Measurements from ENCODE around the gene ZNF594.
"Not testable (repeated sequence)": the region's sequence is repeated elsewhere in the genome, so short reads cannot be mapped to it uniquely, and the experiment has no call there.

The ZNF594 gene

DNA sequence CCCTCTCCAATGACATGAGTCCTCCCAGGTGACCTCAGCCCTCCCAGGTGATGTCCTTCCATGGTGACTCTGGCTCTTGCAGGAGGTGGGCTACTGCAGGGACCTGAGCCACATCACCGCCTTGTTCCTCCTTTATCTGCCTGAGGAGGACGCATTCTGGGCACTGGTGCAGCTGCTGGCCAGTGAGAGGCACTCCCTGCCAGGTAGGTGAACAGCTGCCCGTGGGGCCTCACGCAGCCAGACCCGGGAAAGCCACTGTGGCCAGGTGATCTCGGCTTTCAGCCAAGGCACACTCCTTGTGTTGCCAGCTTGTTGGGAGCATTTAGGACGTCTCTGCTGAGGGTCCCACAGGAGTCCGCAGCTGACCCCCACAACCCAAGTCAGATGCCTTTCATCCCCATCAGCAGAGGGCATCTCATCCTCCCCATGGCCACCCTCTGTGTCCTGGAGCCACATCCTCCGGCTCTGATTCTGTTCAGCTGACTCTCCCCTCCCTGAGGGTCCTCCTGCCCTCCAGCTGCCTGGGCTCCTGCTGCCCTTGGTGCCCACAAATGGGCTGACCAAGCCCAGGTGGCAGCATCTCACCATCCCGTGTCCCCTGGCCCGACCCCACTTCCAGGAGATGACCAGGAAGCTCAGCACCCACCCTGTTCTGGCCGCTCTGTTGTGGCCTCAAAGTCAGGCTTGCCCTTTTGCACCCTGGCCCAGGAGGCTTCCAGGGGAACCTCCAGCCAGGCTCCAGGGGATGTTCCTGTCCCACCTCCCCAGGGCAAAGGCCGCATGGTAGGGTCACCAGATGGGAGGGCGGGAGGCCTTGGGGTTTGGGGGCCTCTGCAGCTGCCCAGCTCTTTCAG lies 55.7 kb downstream of the ZNF594 start:
- no peak for DNase-seq

DNA sequence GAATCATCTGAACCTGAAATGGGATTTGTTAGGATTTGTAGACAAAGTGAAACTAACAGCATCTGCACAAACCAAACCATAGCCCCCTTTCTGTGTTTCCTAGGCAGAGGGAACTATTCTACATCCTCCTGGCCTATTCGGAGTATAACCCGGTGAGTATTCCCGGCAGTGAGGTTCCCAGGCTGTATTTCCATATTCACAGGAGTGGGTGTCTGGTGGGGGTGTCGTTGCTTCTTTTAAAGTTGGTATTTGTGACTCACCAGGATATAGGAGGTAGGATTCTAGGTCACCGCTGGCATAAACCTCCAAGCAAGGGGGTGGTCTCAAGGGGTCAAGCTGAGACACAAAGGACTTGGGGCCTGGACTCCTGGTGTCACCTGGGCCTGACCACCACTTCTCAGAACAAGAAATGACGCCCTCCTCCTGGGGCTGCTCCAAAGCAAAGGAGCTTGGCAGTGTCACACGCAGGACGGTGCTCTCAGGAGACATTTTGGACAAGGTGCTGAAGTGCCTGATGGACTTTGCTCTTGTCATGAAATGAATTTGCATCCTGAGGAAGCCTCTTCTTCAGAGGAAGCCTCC lies 56.4 kb downstream of the ZNF594 start:
- DNase-seq, result not testable (repeated sequence)

DNA sequence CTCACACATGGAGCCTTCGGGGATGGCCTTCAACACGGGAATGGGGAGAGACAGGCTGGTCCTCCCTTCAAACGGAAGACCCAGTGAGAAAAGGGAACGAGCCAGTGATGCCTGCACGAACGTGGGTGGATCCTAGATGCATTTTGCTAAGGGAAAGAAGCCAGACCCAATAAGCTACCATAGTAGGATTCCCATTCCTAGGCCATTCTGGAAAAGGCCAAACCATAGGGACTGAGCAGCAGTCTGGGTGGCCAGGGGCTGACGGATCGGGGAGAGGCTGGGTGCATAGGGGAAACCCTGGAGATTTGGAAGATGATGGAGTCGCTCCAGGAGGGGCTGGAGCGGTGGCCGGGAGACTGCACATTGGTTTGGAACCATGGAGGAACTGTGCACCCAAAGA lies 57.1 kb downstream of the ZNF594 start:
- DNase-seq, result not testable (repeated sequence)

DNA sequence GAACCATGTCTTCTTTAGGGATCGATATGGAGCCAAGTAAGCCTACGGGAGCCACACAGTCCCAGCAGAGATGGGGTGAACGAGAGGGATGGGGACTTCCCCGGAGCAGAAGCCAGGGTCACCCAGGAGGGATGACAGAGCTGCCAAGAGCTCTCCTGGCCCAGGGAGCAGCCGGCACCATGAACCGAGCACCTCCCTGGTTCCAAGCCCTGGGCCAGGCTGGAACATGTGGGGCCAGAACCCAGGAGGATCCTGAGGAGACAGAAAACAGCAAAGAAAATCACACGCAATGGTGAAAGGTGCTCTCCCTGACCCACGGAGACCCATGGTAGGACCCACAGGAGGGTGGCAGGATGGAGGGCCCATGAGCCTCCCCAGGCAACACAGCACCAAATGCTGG lies 57.7 kb downstream of the ZNF594 start:
- DNase-seq, result not testable (repeated sequence)

DNA sequence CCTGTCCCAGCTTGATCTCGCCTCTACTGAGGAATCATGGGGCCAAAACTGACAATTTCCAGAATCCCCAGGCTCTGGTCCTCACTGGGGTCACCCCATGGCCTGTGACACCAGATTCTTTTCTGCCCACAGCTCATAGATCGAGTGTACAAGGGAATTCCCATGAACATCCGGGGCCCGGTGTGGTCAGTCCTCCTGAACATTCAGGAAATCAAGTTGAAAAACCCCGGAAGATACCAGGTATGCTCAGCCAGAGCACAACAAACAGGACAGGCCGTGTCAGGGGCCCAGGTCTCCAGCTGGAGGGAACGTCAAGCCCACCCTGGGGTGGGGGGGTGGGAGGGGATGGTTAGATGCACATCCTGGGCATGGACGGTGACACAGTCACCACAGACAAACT lies 58.4 kb downstream of the ZNF594 start:
- DNase-seq, result no peak

DNA sequence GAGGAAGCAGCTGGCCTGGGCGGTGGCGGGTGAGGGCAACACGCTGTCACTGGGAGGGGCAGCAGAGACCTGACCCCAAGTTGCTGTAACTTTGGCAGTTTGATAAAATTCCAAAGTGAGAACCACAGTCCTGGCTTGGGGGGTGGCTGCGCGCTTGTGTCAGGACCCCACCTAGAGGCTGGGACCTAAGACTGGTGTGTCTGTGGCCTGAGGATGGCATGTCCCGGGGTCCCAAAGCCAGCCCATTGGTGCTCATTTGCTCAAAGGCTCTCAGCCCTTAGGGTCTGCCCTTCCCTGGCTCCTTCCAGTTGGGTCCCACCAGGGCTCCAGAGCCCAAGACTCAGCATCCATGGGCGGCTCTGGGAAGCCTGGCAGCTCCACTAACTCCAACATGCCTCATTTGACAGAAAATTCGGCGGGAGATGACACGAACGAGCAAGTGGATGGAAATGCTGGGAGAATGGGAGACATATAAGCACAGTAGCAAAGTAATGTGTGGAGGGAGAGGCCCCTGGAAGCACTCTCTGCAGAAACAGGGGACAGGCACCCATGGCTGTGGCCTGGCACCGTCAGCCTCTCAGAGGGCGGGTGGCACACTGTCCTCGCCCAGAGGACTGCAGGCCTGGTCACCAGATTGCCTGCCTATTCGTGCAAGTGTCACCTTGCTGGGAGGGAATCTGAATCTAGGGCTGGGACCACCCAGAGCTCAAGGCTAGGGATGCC lies 59.0 kb downstream of the ZNF594 start:
- not testable (repeated sequence) for DNase-seq

DNA sequence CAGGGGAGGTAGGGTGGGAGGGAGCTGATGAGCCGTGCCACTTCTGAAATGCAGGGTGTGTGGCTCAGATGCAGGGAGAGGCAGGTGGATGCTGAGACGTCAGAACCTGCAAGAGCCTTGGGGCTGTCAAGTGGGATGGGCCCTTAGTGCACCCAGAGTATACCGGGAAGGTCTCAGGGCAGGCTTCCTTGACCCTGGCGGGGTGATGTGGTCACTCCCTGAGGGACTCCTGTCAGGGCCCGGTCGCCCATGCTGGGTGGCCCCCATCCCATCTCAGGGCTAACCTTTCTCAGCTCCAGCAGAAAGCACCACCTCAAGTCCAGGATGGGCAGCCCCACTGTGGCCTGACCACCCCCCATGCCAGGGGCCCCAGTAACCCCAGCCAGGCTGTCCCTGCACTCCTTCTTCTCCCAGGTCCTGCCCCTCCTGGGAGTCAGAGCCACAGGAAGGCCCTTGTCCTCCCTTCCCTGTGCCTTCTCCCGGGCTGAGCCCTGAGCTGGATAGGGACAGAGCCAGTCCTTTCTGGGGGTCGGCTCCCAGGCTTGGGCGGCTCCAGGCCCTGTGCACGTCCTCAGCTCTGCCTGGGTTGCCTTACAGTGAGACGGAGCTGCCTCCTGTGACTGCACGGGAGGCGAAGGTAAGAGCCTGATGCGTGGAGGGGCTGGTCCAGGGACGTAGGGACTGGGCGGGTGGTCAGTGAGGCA lies 59.7 kb downstream of the ZNF594 start:
- not testable (repeated sequence) for DNase-seq

DNA sequence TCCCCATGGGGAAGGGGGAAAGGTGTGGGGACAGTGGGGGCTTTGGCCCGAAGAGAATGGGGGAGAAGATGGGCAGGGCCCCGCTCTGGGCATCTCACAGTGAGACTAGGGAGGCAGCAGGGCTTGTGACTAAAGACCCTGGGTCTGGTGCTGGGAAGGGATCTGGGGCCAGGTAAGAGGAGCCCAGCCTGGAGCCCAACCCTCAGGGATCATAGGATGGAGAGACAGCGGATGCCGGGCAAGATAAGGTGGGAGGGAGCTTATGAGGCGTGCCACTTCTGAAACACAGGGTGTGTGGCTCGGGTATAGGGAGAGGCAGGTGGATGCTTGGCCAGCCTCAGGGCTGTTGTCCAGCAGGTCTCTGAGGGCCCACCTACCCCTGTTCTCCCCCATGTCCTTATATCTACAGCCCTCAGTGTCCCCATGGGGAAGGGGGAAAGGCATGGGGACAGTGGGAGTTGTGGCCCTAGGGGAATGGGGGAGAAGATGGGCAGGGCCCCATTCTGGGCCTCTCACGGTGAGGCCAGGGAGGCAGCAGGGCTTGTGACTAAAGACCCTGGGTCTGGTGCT lies 60.4 kb downstream of the ZNF594 start:
- no peak for DNase-seq

DNA sequence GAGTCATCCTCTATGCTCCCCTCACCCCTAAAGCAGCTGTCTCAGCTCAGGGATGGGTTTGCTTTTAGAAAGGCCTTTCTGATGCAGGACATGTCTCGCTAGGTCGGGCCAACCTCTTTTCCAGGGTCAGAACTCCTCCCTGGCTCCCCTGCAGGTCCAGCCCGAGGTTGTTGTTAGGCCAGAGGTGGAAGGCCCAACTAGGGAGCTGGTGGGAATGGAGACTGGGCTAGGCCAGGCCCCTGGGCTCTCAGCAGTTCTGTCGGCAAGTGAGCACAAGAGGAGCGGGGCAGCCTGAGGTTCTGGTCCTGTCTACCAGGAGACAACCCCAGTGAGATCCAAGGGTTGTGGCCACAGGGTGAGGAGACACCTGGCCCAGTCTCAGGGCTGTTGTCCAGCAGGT lies 61.0 kb downstream of the ZNF594 start:
- DNase-seq, result not testable (repeated sequence)

DNA sequence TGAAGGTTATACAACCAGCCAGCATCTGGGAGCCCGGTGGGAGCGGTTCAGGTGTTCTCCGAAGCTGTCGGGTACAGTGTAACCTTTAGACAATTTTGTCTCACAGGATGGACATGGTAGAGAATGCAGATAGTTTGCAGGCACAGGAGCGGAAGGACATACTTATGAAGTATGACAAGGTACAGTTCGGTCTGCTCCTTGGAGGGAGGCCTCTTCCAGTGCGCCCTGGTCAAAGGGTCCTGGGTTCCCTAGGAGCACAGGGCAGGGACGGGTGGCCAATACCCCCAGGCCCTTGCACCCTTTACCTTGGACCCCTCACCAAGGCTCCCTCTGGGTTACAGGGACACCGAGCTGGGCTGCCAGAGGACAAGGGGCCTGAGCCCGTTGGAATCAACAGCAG lies 61.4 kb downstream of the ZNF594 start:
- DNase-seq, result not testable (repeated sequence)

DNA sequence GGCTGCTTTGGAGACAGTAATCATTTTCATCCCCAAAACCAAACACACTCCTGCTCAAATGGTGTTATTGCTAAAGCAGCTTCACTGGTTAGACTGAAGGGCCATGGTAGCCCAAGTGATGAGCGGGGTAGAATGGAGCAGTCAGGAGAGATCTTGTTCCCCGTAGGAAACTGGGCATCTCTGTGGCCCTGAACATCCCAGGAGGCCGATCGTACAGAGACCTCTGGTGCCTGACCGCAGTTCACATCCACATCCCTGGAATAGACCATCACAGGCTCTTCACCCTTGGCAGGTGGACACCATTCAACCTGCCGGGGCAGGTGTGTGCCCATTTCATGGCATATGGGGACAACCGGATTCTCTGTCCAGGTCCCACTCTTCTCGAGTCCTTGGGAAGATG lies 61.9 kb downstream of the ZNF594 start:
- not testable (repeated sequence) for DNase-seq

All from DMS79 treated with DMSO at 0.1 percent for 48 hours (cell line).